HG02642 (cell line): Measurements from ENCODE around the gene HIVEP2.

Experiments used
- ATAC-seq: cut with Tn5 transposase; IDR thresholded peaks from one replicate; pipeline ENCODE4 v1.9.1; 2021; ENCODE audit warnings: mild to moderate bottlenecking; ENCODE audit not compliant: unreplicated experiment, poor library complexity

HIVEP2 gene

GRCh38 chr6:142946924-142947713 is 2.1 kb upstream of the HIVEP2 start:
- ATAC-seq, result peak; percentile 61

GRCh38 chr6:142946181-142946923 is 1.4 kb upstream of the HIVEP2 start:
- peak; percentile 30 for ATAC-seq

- peak; percentile 18 for ATAC-seq
Observed at GRCh38 chr6:142945446-142946180, 637 bp upstream of the HIVEP2 start.

GRCh38 chr6:142944124-142945048 is 590 bp downstream of the HIVEP2 start:
- peak; percentile 5 for ATAC-seq

GRCh38 chr6:142943711-142944123 is 1.3 kb downstream of the HIVEP2 start:
- no peak for ATAC-seq

GRCh38 chr6:142942805-142943227 is 2.2 kb downstream of the HIVEP2 start:
- ATAC-seq, result no peak

GRCh38 chr6:142942238-142942637 is 2.7 kb downstream of the HIVEP2 start:
- no peak for ATAC-seq

GRCh38 chr6:142941018-142941417 is 4.0 kb downstream of the HIVEP2 start:
- ATAC-seq, result no peak

- no peak for ATAC-seq
Observed at GRCh38 chr6:142940487-142940886, 4.5 kb downstream of the HIVEP2 start.

GRCh38 chr6:142938510-142938909 is 6.5 kb downstream of the HIVEP2 start:
- ATAC-seq, result no peak

GRCh38 chr6:142937986-142938385 is 7.0 kb downstream of the HIVEP2 start:
- no peak for ATAC-seq

- ATAC-seq, result peak; percentile 63
Observed at GRCh38 chr6:142935553-142936517, 9.1 kb downstream of the HIVEP2 start.

- no peak for ATAC-seq
Observed at GRCh38 chr6:142934599-142934998, 10.4 kb downstream of the HIVEP2 start.

- no peak for ATAC-seq
Observed at GRCh38 chr6:142934106-142934505, 10.9 kb downstream of the HIVEP2 start.

GRCh38 chr6:142933701-142934100 is 11.3 kb downstream of the HIVEP2 start:
- ATAC-seq, result no peak

- ATAC-seq, result no peak
Observed at GRCh38 chr6:142932889-142933288, 12.1 kb downstream of the HIVEP2 start.

- ATAC-seq, result no peak
Observed at GRCh38 chr6:142929751-142930358, 15.1 kb downstream of the HIVEP2 start.

- no peak for ATAC-seq
Observed at GRCh38 chr6:142927904-142928303, 17.1 kb downstream of the HIVEP2 start.
